Peyer's patch (tissue), 4 donors: ENCODE data around the gene NPC2.

ENCODE experiments used
- CTCF ChIP-seq, 6 experiments: fragments of 450-650 bp in 4 of 6; fragments of 200-600 bp in 2 of 6; sonication (generic) in 1 of 6; IDR thresholded peaks; one replicate each; pipeline ENCODE4 v1.5.1; 2017 to 2019; ENCODE audit warnings: antibody characterized with exemption in 6 of 6, mild to moderate bottlenecking in 3 of 6, moderate library complexity in 1 of 6
- POLR2A ChIP-seq, 2 donors: fragments of 450-650 bp; IDR thresholded peaks; one replicate each; pipeline ENCODE4 v1.5.1; 2017; ENCODE audit warnings: antibody characterized with exemption in 2 of 2, mild to moderate bottlenecking in 2 of 2, moderate library complexity in 2 of 2

GRCh38 chr14:74441113-74441512 lies 52.0 kb downstream of the NPC2 start:
- TF ChIP-seq CTCF (IDR thresholded peaks at IDR 0.05) (no peak), POLR2A (IDR thresholded peaks at IDR 0.05) (no peak)
